Rectal smooth muscle tissue (tissue), 1 donor: ENCODE measurements around the gene ETV6.

Experiments
- H3K27ac ChIP-seq: one replicate; pipeline ENCODE4 v1.7.0; 2013; ENCODE audit warnings: low read depth, low read length, inconsistent platforms
- H3K27me3 ChIP-seq: one replicate; pipeline ENCODE4 v1.7.0; 2013; ENCODE audit warnings: low read length; ENCODE audit not compliant: control insufficient read depth, insufficient read depth
- H3K36me3 ChIP-seq: one replicate; pipeline ENCODE4 v1.7.0; 2013; ENCODE audit warnings: low read length; ENCODE audit not compliant: control insufficient read depth, insufficient read depth
- H3K4me1 ChIP-seq: one replicate; pipeline ENCODE4 v1.7.0; 2013; ENCODE audit warnings: low read length; ENCODE audit not compliant: control insufficient read depth, insufficient read depth
- H3K4me3 ChIP-seq: one replicate; pipeline ENCODE4 v1.7.0; 2013; ENCODE audit warnings: low read length
- H3K9ac ChIP-seq: one replicate; pipeline ENCODE4 v1.7.0; 2013; ENCODE audit warnings: low read length

The ETV6 gene

GRCh38 chr12:11787933-11788849, 138.7 kb downstream of the ETV6 start:
- Histone ChIP-seq H3K27ac (no peak overlapping the region), H3K4me1 (peaks cover 4% of the 10 kb centered on the region), H3K36me3 (peaks cover 2% of the 10 kb centered on the region), H3K4me3 (no peak overlapping the region), H3K9ac (no peak overlapping the region), H3K27me3 (no peaks in the 10 kb centered on the region)

DNA sequence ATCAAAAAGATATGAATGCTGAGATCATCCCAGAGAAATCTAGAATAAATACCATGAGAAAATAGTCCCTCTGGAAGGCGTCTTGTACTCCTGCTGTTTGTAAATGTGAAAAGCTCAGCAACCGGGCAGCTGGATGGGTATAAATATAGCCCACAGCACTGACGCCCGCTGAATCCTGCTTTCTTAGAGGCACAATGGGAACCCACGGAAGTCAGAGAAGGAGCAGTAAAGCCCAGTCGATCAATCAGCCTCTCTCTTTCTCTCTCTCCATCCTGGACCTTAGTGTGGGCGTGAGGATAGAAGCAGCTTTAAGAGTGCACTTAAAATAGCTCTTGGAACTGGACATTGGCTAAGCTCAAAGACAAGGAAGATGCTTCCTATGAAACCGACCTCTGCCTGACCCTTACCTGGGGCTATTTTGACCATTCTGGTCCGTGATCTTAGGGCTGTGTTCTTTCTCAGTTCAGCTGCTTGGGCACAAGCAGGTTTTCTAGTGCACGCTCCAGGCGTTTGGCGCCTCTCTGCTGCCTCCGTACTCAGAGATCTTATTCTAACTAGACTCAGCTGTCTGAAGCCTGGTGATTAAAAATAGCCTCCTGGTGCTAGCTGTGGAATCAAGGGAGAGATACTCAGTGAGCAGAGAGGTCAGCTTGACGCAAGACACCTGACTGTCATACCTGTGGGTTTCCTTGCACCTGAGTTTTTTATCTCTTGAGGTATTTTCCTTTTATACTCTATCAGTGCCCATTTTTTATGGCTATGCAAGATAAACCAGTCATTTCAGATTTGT, 144.6 kb downstream of the ETV6 start:
- H3K4me3 ChIP-seq = peak overlapping the region; percentile 17
- H3K27me3 ChIP-seq = no peaks in the 10 kb centered on the region
- peak overlapping the region; percentile 75 for H3K27ac ChIP-seq
- no peak overlapping the region for H3K9ac ChIP-seq
- peaks cover 33% of the 10 kb centered on the region for H3K4me1 ChIP-seq
- H3K36me3 ChIP-seq = peaks cover 2% of the 10 kb centered on the region

DNA sequence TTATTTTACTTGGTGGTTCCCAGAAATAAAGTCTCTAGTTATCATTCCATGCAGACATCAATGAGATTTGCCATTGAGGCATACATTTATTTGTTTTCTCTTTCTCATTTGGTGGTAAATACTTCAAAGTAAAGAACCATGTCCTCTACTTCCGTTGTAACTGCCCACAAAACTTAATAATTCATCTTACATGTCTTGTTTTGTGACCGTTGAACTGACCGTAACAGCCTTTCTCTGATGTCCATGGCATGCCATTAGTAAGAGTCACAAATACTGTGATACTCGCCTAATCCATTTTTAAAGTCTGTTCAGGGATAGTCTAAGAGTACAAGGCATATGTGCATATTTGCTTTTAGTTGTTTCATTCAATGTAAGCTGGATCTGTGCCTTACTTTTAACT, 145.3 kb downstream of the ETV6 start:
- H3K36me3 ChIP-seq = no peaks in the 10 kb centered on the region
- no peak overlapping the region for H3K4me3 ChIP-seq
- peak overlapping the region; percentile 75 for H3K27ac ChIP-seq
- H3K4me1 ChIP-seq = peaks cover 33% of the 10 kb centered on the region
- H3K9ac ChIP-seq = no peak overlapping the region
- H3K27me3 ChIP-seq = no peaks in the 10 kb centered on the region

DNA sequence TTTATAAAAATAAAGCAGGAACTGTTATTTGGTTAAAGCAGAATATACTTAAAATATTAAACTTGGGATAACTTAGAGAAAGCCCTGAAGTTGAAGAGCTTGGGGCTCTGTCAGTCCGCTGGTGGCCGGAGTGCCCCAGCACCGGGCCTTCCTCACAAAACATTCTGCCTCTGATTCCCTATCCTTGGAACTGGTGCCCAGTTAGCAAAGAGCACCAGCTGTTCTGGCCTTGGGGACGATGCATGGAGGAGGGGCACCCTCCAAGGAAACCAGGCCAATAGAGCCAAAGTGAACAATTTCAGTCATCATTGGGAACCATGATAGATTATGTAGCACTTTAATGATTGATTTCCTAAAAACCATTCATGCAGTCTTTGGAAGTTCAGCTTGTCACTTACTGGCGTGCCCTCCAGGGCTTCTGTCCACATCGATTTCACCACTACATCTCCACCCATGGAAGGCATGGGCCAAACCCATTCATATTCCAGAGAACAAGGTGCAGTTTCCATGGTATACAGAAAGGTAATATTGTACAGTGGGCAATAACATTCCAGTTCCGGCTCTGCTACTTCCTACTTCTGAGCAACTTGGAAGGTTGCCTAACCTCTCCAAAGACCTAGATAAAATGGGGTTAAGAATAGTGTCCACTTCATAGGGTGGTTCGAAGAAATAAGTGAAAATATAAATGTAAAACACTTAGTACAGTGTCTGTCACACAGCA, 145.9 kb downstream of the ETV6 start:
- Histone ChIP-seq H3K4me3 (no peak overlapping the region), H3K36me3 (no peaks in the 10 kb centered on the region), H3K27me3 (no peaks in the 10 kb centered on the region), H3K27ac (no peak overlapping the region), H3K4me1 (peaks cover 33% of the 10 kb centered on the region), H3K9ac (no peak overlapping the region)

DNA sequence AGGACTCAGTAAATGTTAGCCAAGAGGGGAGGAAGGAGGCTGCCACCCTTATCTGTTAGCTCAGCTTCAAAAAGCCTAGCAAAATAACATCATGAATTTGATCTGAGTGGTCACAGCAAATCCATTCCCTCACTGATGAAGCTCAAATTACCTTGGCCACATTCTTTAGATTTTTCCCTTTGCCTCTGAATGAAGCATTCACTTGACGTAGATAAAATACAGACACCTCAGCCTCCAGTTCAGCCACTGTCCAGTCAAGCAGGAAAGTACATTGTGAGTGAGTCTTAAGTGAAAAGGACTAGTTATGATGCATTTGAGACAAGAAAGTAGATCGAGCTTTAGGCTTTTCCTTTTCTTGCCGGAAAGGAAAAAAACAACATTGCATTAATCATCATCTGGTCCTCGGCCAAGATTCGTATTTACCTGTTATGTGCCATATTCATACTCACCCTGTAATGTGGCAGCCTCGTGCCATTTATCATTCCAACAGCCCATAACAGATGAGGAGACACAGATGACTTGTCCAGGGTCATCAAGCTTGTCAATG, 146.5 kb downstream of the ETV6 start:
- peak overlapping the region; percentile 16 for H3K27ac ChIP-seq

DNA sequence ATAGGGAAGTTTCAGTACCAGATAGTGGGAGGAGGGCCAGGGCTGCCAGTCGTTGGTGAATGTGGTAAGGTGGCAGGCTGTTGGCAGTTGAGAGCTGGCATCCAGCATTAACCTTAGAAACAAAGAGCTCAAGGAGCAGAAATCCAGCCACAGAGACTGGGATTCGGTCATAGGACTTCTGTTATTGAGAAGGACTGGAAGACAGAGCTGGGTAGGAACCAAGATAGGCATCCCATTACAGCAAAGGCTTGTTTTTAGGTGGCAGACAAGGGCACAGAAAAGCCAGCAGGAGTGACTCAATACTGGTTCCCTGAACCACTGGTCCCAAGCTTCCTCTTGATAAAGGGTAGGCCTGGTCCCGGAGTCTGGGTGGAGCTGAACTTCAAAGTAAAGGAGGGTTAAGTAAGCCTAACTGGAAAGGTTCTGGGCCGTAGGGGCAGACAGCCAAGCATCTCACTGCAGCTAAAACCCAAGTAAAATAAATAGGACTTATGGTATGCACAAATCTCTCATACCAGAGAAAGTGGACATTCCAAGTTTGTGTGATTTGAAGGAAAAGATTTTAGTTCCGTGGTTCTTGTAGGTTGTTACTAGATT, 147.9 kb downstream of the ETV6 start:
- Histone ChIP-seq H3K4me1 (peaks cover 30% of the 10 kb centered on the region), H3K36me3 (no peaks in the 10 kb centered on the region), H3K4me3 (no peak overlapping the region), H3K9ac (no peak overlapping the region), H3K27me3 (no peaks in the 10 kb centered on the region), H3K27ac (peak overlapping the region; percentile 11)

More for the DNA sequence above, 146.5 kb downstream of the ETV6 start:
- H3K27me3 ChIP-seq = no peaks in the 10 kb centered on the region
- H3K4me1 ChIP-seq = peaks cover 33% of the 10 kb centered on the region
- no peak overlapping the region for H3K9ac ChIP-seq
- no peaks in the 10 kb centered on the region for H3K36me3 ChIP-seq
- H3K4me3 ChIP-seq = no peak overlapping the region

- no peaks in the 10 kb centered on the region for H3K27me3 ChIP-seq
- H3K9ac ChIP-seq = no peak overlapping the region
- peaks cover 30% of the 10 kb centered on the region for H3K4me1 ChIP-seq
- H3K36me3 ChIP-seq = no peaks in the 10 kb centered on the region
- no peak overlapping the region for H3K4me3 ChIP-seq
- H3K27ac ChIP-seq = no peak overlapping the region
Measured at GRCh38 chr12:11798006-11798708, 148.7 kb downstream of the ETV6 start.

GRCh38 chr12:11798856-11799501, 149.5 kb downstream of the ETV6 start:
- no peaks in the 10 kb centered on the region for H3K27me3 ChIP-seq
- no peak overlapping the region for H3K4me3 ChIP-seq
- H3K27ac ChIP-seq = no peak overlapping the region
- no peaks in the 10 kb centered on the region for H3K36me3 ChIP-seq
- peaks cover 23% of the 10 kb centered on the region for H3K4me1 ChIP-seq
- H3K9ac ChIP-seq = no peak overlapping the region

GRCh38 chr12:11799502-11799873, 150.0 kb downstream of the ETV6 start:
- no peaks in the 10 kb centered on the region for H3K27me3 ChIP-seq
- no peaks in the 10 kb centered on the region for H3K36me3 ChIP-seq
- H3K9ac ChIP-seq = no peak overlapping the region
- no peak overlapping the region for H3K27ac ChIP-seq
- H3K4me1 ChIP-seq = peaks cover 21% of the 10 kb centered on the region
- H3K4me3 ChIP-seq = no peak overlapping the region

GRCh38 chr12:11801643-11802042, 152.2 kb downstream of the ETV6 start:
- Histone ChIP-seq H3K4me1 (peaks cover 3% of the 10 kb centered on the region), H3K36me3 (no peaks in the 10 kb centered on the region), H3K9ac (no peak overlapping the region), H3K4me3 (no peak overlapping the region), H3K27ac (no peak overlapping the region), H3K27me3 (no peaks in the 10 kb centered on the region)

GRCh38 chr12:11804130-11804529, 154.7 kb downstream of the ETV6 start:
- no peak overlapping the region for H3K4me3 ChIP-seq
- no peaks in the 10 kb centered on the region for H3K36me3 ChIP-seq
- H3K4me1 ChIP-seq = no peaks in the 10 kb centered on the region
- no peak overlapping the region for H3K9ac ChIP-seq
- no peak overlapping the region for H3K27ac ChIP-seq
- no peaks in the 10 kb centered on the region for H3K27me3 ChIP-seq
